Frontal cortex (tissue), 4 donors: ENCODE measurements around the gene VWF. TPM values are rescaled to one million over a fixed set of nuclear protein-coding genes. Genes with fewer than 3 reads are reported as not detected.

ENCODE experiments used
- DNase-seq, 2 donors: peaks; one replicate each; pipeline ENCODE4 v3.0.0; 2012; ENCODE audit warnings: low spot score in 2 of 2
- FAIRE-seq: peaks from 2 replicates; lab custom pipeline; 2012; peaks lifted over from hg19 to GRCh38; lab: Jason Lieb, UNC
- total RNA-seq: library from RNA; depleted of rRNA; stranded (reverse); fragments of >200 nt; gene quantifications from one replicate; pipeline ENCODE4 v1.2.3, GENCODE V29; 2014
- donor health status: control.
- donor health status: control.
- donor health status: control.

VWF gene
- total RNA-seq, 1 donor from 2014 or later = 8.2 TPM

- DNase-seq (no peak), FAIRE-seq (no peak)
These were observed 57.8 kb downstream of the VWF start for GRCh38 chr12:6066651-6067050.

- FAIRE-seq = no peak
- DNase-seq = no peak
These were observed 58.6 kb downstream of the VWF start for GRCh38 chr12:6065863-6066199.

- no peak for FAIRE-seq
- no peak for DNase-seq
These were observed 59.2 kb downstream of the VWF start for GRCh38 chr12:6065131-6065862.

- FAIRE-seq = no peak
These were observed 61.4 kb downstream of the VWF start for GRCh38 chr12:6062757-6063735.

GRCh38 chr12:6062395-6062756 is 62.1 kb downstream of the VWF start:
- DNase-seq (no peak), FAIRE-seq (no peak)

More at GRCh38 chr12:6062757-6063735, 61.4 kb downstream of the VWF start:
- DNase-seq = peak in 1 of 2 donors; percentile 72

GRCh38 chr12:6061660-6062059 is 62.8 kb downstream of the VWF start:
- no peak for FAIRE-seq
- DNase-seq = no peak

GRCh38 chr12:6059860-6060565 is 64.5 kb downstream of the VWF start:
- DNase-seq = no peak
- no peak for FAIRE-seq

- FAIRE-seq = no peak
- no peak for DNase-seq
These were observed 65.2 kb downstream of the VWF start for GRCh38 chr12:6059221-6059620.

GRCh38 chr12:6058481-6059161 is 65.8 kb downstream of the VWF start:
- FAIRE-seq = no peak
- no peak for DNase-seq

GRCh38 chr12:6057700-6058099 is 66.8 kb downstream of the VWF start:
- FAIRE-seq (no peak), DNase-seq (no peak)

- FAIRE-seq = no peak
- no peak for DNase-seq
These were observed 67.8 kb downstream of the VWF start for GRCh38 chr12:6056406-6057240.

GRCh38 chr12:6053541-6053940 is 70.9 kb downstream of the VWF start:
- FAIRE-seq = no peak
- no peak for DNase-seq

GRCh38 chr12:6052940-6053329 is 71.5 kb downstream of the VWF start:
- FAIRE-seq (no peak), DNase-seq (no peak)

- DNase-seq (no peak), FAIRE-seq (no peak)
These were observed 72.1 kb downstream of the VWF start for GRCh38 chr12:6052206-6052939.

- FAIRE-seq (no peak), DNase-seq (no peak)
These were observed 74.5 kb downstream of the VWF start for GRCh38 chr12:6049992-6050391.

- FAIRE-seq = no peak
These were observed 74.9 kb downstream of the VWF start for GRCh38 chr12:6049587-6049986.

GRCh38 chr12:6047249-6048237 is 76.9 kb downstream of the VWF start:
- FAIRE-seq = no peak
- DNase-seq = no peak

More at GRCh38 chr12:6049587-6049986, 74.9 kb downstream of the VWF start:
- DNase-seq = no peak
